ENCODE results near the gene CLIP4. TPM values are rescaled to one million over a fixed set of nuclear protein-coding genes. Genes with fewer than 3 reads are reported as not detected.

Gene CLIP4
- total RNA-seq, 1 donor = 73.5 TPM

GRCh38 chr2:29182920-29183319 lies 67.7 kb downstream of the CLIP4 start:
- no peak overlapping the region for H3K4me3 ChIP-seq (ENCODE audit: low read depth, low read length)
- TF ChIP-seq CTCF (IDR thresholded peaks at IDR 0.05; ENCODE audit: insufficient read depth, low read length) = no peak
- no peak for DNase-seq (ENCODE audit: low read depth)

- no peak overlapping the region for H3K4me3 ChIP-seq (ENCODE audit: low read depth, low read length)
- TF ChIP-seq CTCF (IDR thresholded peaks at IDR 0.05; ENCODE audit: insufficient read depth, low read length) = no peak
- DNase-seq (ENCODE audit: low read depth) = no peak
These were observed 69.3 kb downstream of the CLIP4 start for GRCh38 chr2:29184531-29184930.

GRCh38 chr2:29186817-29187216 lies 71.6 kb downstream of the CLIP4 start:
- TF ChIP-seq CTCF (IDR thresholded peaks at IDR 0.05; ENCODE audit: insufficient read depth, low read length) = no peak
- no peak for DNase-seq (ENCODE audit: low read depth)
- H3K4me3 ChIP-seq (ENCODE audit: low read depth, low read length) = no peak overlapping the region

GRCh38 chr2:29187926-29188325 lies 72.7 kb downstream of the CLIP4 start:
- no peak overlapping the region for H3K4me3 ChIP-seq (ENCODE audit: low read depth, low read length)
- no peak for TF ChIP-seq CTCF (IDR thresholded peaks at IDR 0.05; ENCODE audit: insufficient read depth, low read length)
- DNase-seq (ENCODE audit: low read depth) = peak; percentile 19

GRCh38 chr2:29189052-29189451 lies 73.8 kb downstream of the CLIP4 start:
- no peak for TF ChIP-seq CTCF (IDR thresholded peaks at IDR 0.05; ENCODE audit: insufficient read depth, low read length)
- DNase-seq (ENCODE audit: low read depth) = no peak
- no peak overlapping the region for H3K4me3 ChIP-seq (ENCODE audit: low read depth, low read length)

GRCh38 chr2:29191817-29192216 lies 76.6 kb downstream of the CLIP4 start:
- TF ChIP-seq CTCF (IDR thresholded peaks at IDR 0.05; ENCODE audit: insufficient read depth, low read length) = no peak
- H3K4me3 ChIP-seq (ENCODE audit: low read depth, low read length) = no peak overlapping the region
- DNase-seq (ENCODE audit: low read depth) = no peak

- no peak for DNase-seq (ENCODE audit: low read depth)
- H3K4me3 ChIP-seq (ENCODE audit: low read depth, low read length) = no peak overlapping the region
- TF ChIP-seq CTCF (IDR thresholded peaks at IDR 0.05; ENCODE audit: insufficient read depth, low read length) = no peak
These were observed 77.3 kb downstream of the CLIP4 start for GRCh38 chr2:29192526-29192925.

Measured in fibroblast of the aortic adventitia (primary cell).